PC-9 (cell line): ENCODE measurements around the gene ZNF865. TPM values are rescaled to one million over a fixed set of nuclear protein-coding genes. Genes with fewer than 3 reads are reported as not detected.

ENCODE experiments used
- BruUV-seq: library from RNA; stranded (reverse); fragments of 400-500 nt; replicated peaks from 2 replicates; lab custom pipeline; 2021; lab: Mats Ljungman, UMichigan
- CTCF ChIA-PET: fragments of 300-600 bp; sonication (Branson Sonifier 250); formaldehyde crosslinking; loops from one replicate; lab custom pipeline; 2022; ENCODE audit warnings: antibody characterized with exemption; lab: Charles Lee
- POLR2A ChIA-PET: fragments of 300-600 bp; sonication (Branson Sonifier 250); formaldehyde crosslinking; loops from one replicate; lab custom pipeline; 2022; ENCODE audit warnings: antibody characterized with exemption; ENCODE audit not compliant: unreplicated experiment; lab: Charles Lee
- DNase-seq, 2 experiments: peaks; one replicate each; pipeline versions ENCODE4 v3.0.0 to v3.0.0-alpha.2; 2015 to 2022; ENCODE audit warnings: mixed read lengths in 1 of 2
- H2AFZ ChIP-seq: fragments of 200-600 bp; sonication (generic); 2 replicates; pipeline ENCODE4 v1.8.1; 2017; ENCODE audit warnings: antibody characterized with exemption
- H3F3A ChIP-seq: fragments of 200-600 bp; sonication (generic); 2 replicates; pipeline ENCODE4 v1.8.1; 2017; ENCODE audit warnings: antibody characterized with exemption, mild to moderate bottlenecking, low read depth; ENCODE audit not compliant: insufficient read depth
- H3K27ac ChIP-seq: fragments of 200-600 bp; sonication (generic); 2 replicates; pipeline ENCODE4 v1.6.1; 2016; ENCODE audit warnings: mixed run types
- H3K27me3 ChIP-seq: fragments of 200-600 bp; sonication (generic); 2 replicates; pipeline ENCODE4 v1.6.1; 2016; ENCODE audit warnings: low read depth, mixed run types; ENCODE audit not compliant: insufficient read depth
- H3K36me3 ChIP-seq: fragments of 200-600 bp; sonication (generic); 2 replicates; pipeline ENCODE4 v1.6.1; 2016; ENCODE audit warnings: low read depth, mixed run types
- H3K4me1 ChIP-seq: fragments of 200-600 bp; sonication (generic); replicated peaks from 2 replicates; pipeline ENCODE4 v1.6.1; 2016; ENCODE audit warnings: mixed run types; ENCODE audit not compliant: insufficient read depth
- H3K4me2 ChIP-seq: fragments of 200-600 bp; sonication (generic); 2 replicates; pipeline ENCODE4 v1.6.1; 2017; ENCODE audit warnings: mixed run types
- H3K4me3 ChIP-seq: fragments of 200-600 bp; sonication (generic); 2 replicates; pipeline ENCODE4 v1.6.1; 2016; ENCODE audit warnings: mixed run types
- H3K79me2 ChIP-seq: fragments of 200-600 bp; sonication (generic); 2 replicates; pipeline ENCODE4 v1.6.1; 2017; ENCODE audit warnings: low read depth, mixed run types
- H3K9me2 ChIP-seq: fragments of 200-600 bp; sonication (generic); 2 replicates; pipeline ENCODE4 v1.8.1; 2017; ENCODE audit warnings: mild to moderate bottlenecking; ENCODE audit not compliant: insufficient read depth
- H3K9me3 ChIP-seq: fragments of 200-600 bp; sonication (generic); 2 replicates; pipeline ENCODE4 v1.8.1; 2016; ENCODE audit warnings: low read depth; ENCODE audit not compliant: insufficient read depth
- H4K20me1 ChIP-seq: fragments of 200-600 bp; sonication (generic); 2 replicates; pipeline ENCODE4 v1.8.1; 2017; ENCODE audit not compliant: insufficient read depth
- EZH2 ChIP-seq: fragments of 200-600 bp; sonication (generic); IDR thresholded peaks from 2 replicates; pipeline ENCODE4 v1.8.0; 2017; ENCODE audit warnings: antibody characterized with exemption, low read depth
- intact Hi-C: fragments of 100-400 bp; cut with micrococcal nuclease; formaldehyde crosslinking; loops from one replicate; pipeline ENCODE4 v1.10.0; 2022; ENCODE audit not compliant: unreplicated experiment
- total RNA-seq: library from RNA; stranded (reverse); gene quantifications from 2 replicates; pipeline ENCODE4 v1.2.3, GENCODE V29; 2021
- TF ChIP-seq, protein P1 (sequence below): fragments of 200-600 bp; sonication (generic); conservative IDR thresholded peaks from 2 replicates; pipeline ENCODE4 v1.6.1; 2017; ENCODE audit warnings: mixed run types, antibody characterized with exemption, mild to moderate bottlenecking, moderate library complexity

The ZNF865 gene
- total RNA-seq, 1 experiment from 2014 or later: 26.8 TPM

DNA sequence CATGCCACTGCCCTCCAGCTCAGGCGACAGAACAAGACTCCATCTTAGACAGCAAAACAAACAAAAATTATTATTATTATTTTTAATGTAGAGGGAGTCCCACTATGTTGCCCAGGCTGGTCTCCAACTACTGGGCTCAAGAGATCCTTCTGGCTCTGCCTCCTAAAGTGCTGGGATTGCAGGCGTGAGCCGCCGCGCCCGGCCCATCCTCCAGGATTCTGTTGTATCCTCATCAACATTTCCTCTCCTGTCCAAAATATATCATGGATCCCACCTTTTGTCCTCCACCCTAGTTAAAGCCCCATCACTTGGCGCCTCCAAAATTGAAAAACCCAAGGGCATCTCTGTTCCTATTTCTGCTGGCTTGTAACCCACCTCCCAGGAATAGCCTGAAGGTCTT, 17.7 kb downstream of the ZNF865 start:
- intact Hi-C loops: no loop called here

DNA sequence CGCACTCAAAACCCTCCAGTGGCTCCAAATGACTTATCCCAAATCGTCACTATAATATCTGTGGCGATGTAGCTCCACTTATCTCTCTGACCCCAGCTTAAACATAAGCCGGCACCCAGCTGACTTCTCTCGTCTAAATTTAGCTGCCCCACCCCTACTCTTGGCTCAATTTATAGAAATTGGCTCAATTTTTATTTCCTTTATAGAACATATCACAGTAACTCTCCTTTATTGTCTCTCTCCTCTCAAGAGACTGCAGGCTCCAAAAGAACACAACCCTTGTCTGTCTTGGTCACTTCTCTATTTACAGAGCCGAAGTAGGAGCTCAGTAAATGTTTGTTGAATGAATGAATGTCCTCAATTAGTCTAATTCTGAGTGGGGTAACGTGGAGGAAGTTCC, 18.1 kb downstream of the ZNF865 start:
- TSS peak; percentile 63 for BruUV-seq
- peaks cover 10% of the 10 kb centered on the region for H4K20me1 ChIP-seq
- peak overlapping the region; percentile 58 for H3K4me2 ChIP-seq

More for the DNA sequence above, 17.7 kb downstream of the ZNF865 start:
- H3F3A ChIP-seq: peaks cover 32% of the 10 kb centered on the region
- DNase-seq: no peak
- peaks cover 14% of the 10 kb centered on the region for H3K4me1 ChIP-seq
- H3K36me3 ChIP-seq: no peaks in the 10 kb centered on the region
- no peaks in the 10 kb centered on the region for H3K9me2 ChIP-seq
- H3K4me3 ChIP-seq: no peak overlapping the region
- TF ChIP-seq, protein P1, sequence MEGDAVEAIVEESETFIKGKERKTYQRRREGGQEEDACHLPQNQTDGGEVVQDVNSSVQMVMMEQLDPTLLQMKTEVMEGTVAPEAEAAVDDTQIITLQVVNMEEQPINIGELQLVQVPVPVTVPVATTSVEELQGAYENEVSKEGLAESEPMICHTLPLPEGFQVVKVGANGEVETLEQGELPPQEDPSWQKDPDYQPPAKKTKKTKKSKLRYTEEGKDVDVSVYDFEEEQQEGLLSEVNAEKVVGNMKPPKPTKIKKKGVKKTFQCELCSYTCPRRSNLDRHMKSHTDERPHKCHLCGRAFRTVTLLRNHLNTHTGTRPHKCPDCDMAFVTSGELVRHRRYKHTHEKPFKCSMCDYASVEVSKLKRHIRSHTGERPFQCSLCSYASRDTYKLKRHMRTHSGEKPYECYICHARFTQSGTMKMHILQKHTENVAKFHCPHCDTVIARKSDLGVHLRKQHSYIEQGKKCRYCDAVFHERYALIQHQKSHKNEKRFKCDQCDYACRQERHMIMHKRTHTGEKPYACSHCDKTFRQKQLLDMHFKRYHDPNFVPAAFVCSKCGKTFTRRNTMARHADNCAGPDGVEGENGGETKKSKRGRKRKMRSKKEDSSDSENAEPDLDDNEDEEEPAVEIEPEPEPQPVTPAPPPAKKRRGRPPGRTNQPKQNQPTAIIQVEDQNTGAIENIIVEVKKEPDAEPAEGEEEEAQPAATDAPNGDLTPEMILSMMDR: no peak
- no peak for TF ChIP-seq EZH2
- H2AFZ ChIP-seq: no peak overlapping the region
- CTCF ChIA-PET: no interaction called here
- H3K27ac ChIP-seq: no peak overlapping the region
- no peaks in the 10 kb centered on the region for H3K9me3 ChIP-seq
- no peaks in the 10 kb centered on the region for H3K79me2 ChIP-seq
- BruUV-seq: no TSS peak
- H3K4me2 ChIP-seq: peak overlapping the region; percentile 58; the same call in 1 of the 2 replicates
- peaks cover 10% of the 10 kb centered on the region for H4K20me1 ChIP-seq
- POLR2A ChIA-PET: interaction anchor here (0.7 kb wide), 1 partner anchor 16 kb away, joined by 9 read pairs; no protein-coding TSS in a partner anchor
- H3K27me3 ChIP-seq: no peaks in the 10 kb centered on the region

DNA sequence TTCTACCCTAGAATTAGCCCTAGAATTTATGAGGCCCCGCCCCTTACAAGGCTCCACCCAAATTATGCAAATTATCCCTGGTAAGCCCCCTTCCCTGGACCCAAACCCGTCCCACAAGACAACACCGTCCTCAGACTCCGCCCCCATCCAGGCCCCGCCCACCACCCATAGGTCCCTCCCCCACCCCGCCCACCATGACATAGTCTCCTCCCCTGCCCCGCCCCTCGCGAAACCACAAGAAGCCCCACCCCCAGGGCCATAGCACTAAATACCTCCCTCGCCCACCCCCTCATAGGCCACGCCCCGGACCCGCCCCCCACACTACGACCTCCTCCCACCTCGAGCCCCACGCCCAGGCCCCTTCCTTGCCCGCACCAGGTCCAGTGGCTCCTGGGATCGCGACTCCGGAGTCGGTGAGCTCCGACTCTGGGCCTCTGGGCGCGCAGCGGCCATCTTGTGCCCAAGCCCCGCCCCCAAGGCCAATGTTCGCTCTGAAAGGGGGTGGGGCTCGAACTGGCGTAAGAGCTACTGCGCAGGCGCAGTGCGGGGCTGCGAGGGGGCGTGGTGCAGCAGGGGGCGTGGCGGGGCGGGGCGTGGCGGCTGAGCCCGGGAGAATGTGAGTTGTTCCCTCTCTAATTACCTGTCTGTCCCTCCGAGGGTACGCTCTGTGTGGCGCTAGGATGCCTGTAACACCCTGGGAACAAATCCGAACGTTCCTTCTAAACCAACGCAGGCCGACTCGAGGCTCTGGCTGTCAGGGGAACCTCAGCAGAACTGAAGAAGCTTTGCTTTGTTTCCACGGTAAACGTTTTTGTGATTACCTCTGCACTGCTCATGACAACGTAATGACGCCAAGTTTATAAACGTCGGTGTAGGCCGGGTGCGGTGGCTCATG, 18.9 kb downstream of the ZNF865 start, which contains the start of gene ZNF784:
TSS of gene ZNF784 (minus strand) at position 458 of the 895 bp plus-strand sequence. CDS start at position 453, 5 bp downstream.
- no peaks in the 10 kb centered on the region for H3K27me3 ChIP-seq
- peaks cover 10% of the 10 kb centered on the region for H4K20me1 ChIP-seq
- no peaks in the 10 kb centered on the region for H3K9me3 ChIP-seq
- H2AFZ ChIP-seq: peak within 1 kb of the TSS; percentile 88
- H3K9me2 ChIP-seq: no peaks in the 10 kb centered on the region
- no peak for TF ChIP-seq EZH2
- TF ChIP-seq, protein P1: no peak
- POLR2A ChIA-PET: interaction anchor here (0.6 to 1.0 kb wide), 19 partner anchors 12 to 1151 kb away, joined by 3 to 17 read pairs (median 8); partner anchors contain the start of genes CDC42EP5, ZNF628 and ZNF865
- peak within 1 kb of the TSS; percentile 75 for H3K27ac ChIP-seq
- no peaks in the 10 kb centered on the region for H3K36me3 ChIP-seq
- peaks cover 22% of the 10 kb centered on the region for H3F3A ChIP-seq
- peaks cover 14% of the 10 kb centered on the region for H3K4me1 ChIP-seq
- CTCF ChIA-PET: interaction anchor here (0.6 to 1.0 kb wide), 6 partner anchors 15 to 365 kb away, joined by 3 to 14 read pairs (median 6); partner anchors contain the start of gene PPP6R1
- H3K79me2 ChIP-seq: no peaks in the 10 kb centered on the region
- H3K4me3 ChIP-seq: peak within 1 kb of the TSS; percentile 62
- intact Hi-C loops: loop anchor here (1.0 kb wide), 3 partner anchors 19 to 107 kb away; partner anchors contain the start of gene ZNF865
- BruUV-seq: no TSS peak
- peak within 1 kb of the TSS; percentile 92 for H3K4me2 ChIP-seq
- peak; percentile 83 to 94 for DNase-seq

More for the DNA sequence above, 18.1 kb downstream of the ZNF865 start:
- H3K4me3 ChIP-seq: peak overlapping the region; percentile 44; the same call in 1 of the 2 replicates
- intact Hi-C loops: no loop called here
- peaks cover 14% of the 10 kb centered on the region for H3K4me1 ChIP-seq
- TF ChIP-seq, protein P1: no peak
- TF ChIP-seq EZH2: no peak
- no peaks in the 10 kb centered on the region for H3K27me3 ChIP-seq
- H3K79me2 ChIP-seq: no peaks in the 10 kb centered on the region
- H3K27ac ChIP-seq: no peak overlapping the region
- peaks cover 29% of the 10 kb centered on the region for H3F3A ChIP-seq
- H3K9me3 ChIP-seq: no peaks in the 10 kb centered on the region
- no peak overlapping the region for H2AFZ ChIP-seq
- H3K9me2 ChIP-seq: no peaks in the 10 kb centered on the region
- POLR2A ChIA-PET: no interaction called here
- H3K36me3 ChIP-seq: no peaks in the 10 kb centered on the region
- CTCF ChIA-PET: no interaction called here
- DNase-seq: peak in 1 of 2 experiments; percentile 20
